Measurements from ENCODE around the gene PCSK6.

The PCSK6 gene

GRCh38 chr15:101522621-101523559 is 33.4 kb upstream of the PCSK6 start:
- DNase-seq (ENCODE audit: low spot score): no peak

DNA sequence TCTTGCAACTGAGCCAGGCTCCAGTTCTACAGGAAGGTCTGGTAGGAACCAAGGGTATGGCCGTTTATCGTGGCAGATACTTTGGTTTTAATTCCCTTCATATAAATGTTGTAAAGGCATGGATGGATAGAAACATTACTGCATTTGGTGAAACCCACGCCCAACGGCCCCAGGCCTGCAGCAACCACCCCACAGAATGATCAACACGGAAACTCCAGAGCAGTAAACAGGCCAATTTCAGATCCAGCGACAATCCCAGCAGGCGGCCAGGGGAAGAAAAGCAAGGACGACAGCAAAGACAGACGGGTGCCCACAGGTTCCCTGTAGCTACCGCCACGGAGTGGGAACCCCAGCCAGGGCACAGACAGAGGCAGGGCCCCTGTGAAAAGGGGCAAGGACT is 32.6 kb upstream of the PCSK6 start:
- no peak for DNase-seq (ENCODE audit: low spot score)

DNA sequence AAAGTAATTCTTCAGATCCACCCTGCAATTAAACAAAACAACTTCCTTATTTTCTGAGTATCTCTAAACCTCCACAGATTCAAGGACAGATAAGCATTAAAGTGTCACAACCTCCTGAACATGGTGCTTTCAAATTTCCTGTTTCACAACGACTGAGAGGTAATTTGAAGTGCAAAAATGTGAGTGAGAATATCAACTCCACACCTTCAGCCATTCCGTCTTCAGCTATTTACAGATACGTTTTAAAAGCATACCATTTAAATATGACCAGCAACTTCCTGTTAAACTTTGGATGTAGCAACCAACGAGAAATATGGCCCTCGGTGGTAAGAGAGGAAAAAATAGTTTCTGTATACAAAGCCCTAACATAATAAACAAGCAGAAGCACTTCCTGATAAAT is 32.1 kb upstream of the PCSK6 start:
- no peak for DNase-seq (ENCODE audit: low spot score)

DNA sequence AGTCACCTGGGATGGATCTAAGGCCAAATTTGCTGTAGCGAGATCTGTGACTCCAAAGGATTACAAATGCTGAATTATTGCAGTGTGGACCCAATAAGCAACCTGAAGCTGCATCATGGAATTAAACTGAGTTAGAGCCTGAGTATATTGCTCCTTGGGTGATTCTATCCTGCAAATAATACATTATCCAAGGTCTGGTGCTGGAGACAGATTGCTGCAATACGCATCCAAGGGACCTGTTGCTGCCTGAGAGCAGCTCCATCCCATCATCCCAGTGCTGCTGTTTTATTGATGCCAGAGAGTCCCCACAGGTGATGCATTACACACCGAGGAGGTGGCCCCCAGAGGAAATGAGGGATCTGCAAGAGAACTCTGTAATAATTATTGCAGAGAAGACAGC is 31.6 kb upstream of the PCSK6 start:
- no peak for DNase-seq (ENCODE audit: low spot score)

DNA sequence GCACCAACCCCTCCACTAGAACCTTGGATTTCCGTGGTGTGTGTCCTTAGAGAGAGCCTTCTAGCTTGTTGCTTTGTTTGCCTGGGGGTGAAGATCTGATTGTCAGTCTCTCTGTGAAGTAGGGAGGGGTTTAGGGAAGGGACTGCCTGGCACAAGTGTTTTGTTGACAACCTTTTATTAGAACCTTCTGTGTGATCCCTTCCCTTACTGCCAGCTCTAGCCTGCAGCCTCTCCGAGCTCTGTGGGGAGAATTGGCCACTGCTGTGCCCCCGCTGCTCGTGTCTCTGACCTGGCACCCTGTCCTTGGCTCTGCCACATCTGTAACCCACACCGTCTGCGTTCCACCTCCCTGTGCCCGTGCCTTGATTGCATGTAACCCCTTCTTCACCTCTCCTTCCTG is 30.9 kb upstream of the PCSK6 start:
- DNase-seq (ENCODE audit: low spot score): no peak

- no peak for DNase-seq (ENCODE audit: low spot score)
Observed at GRCh38 chr15:101517504-101517903, 28.0 kb upstream of the PCSK6 start.

GRCh38 chr15:101514318-101514717 is 24.8 kb upstream of the PCSK6 start:
- no peak for DNase-seq (ENCODE audit: low spot score)

GRCh38 chr15:101511717-101512116 is 22.2 kb upstream of the PCSK6 start:
- no peak for DNase-seq (ENCODE audit: low spot score)

DNA sequence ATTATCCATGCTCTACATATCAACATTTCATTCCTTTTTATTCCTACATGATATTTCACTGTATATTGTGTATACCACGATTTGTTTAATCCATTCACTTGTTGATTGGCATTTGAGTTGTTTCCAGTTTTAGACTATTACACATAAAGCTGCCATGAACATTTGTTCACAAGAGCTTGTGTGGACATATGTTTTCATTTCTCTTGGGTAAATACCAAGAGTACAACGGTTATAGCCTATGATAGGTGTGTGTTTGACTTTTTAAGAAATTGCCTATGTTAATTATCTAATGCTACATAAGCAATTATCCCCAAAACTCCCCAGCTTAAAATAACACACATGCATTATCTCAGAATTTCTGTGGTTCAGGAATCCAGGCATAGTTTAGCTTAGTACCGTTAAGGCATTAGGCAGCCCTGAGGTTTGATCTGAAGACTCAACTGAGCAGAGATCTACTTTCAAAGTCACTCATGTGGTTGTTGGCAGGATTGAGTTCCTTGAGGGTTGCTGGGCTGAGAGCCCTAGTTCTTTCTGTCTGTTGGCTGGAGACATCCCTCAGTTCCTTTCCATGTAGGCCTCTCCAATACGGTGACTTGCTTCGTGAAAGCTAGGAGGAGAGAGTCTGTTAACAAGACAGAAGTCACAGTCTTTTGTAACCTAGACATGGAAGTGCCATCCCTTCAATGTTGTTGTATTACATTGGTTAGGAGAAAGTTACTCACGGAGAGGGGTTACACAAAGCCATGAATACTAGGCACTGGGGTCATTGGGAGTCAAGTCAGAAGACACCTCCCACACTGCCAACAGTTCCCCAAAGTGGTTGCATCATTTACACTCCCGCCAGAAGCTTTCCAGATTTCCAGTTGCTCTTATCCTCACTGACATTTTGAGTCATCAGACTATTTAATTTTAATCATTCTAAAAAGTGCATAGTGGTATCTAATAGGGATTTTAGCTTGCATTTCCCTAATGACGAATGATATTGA is 21.0 kb upstream of the PCSK6 start:
- DNase-seq (ENCODE audit: low spot score): no peak

GRCh38 chr15:101509279-101509678 is 19.8 kb upstream of the PCSK6 start:
- no peak for DNase-seq (ENCODE audit: low spot score)

- no peak for DNase-seq (ENCODE audit: low spot score)
Observed at GRCh38 chr15:101506491-101506890, 17.0 kb upstream of the PCSK6 start.

DNA sequence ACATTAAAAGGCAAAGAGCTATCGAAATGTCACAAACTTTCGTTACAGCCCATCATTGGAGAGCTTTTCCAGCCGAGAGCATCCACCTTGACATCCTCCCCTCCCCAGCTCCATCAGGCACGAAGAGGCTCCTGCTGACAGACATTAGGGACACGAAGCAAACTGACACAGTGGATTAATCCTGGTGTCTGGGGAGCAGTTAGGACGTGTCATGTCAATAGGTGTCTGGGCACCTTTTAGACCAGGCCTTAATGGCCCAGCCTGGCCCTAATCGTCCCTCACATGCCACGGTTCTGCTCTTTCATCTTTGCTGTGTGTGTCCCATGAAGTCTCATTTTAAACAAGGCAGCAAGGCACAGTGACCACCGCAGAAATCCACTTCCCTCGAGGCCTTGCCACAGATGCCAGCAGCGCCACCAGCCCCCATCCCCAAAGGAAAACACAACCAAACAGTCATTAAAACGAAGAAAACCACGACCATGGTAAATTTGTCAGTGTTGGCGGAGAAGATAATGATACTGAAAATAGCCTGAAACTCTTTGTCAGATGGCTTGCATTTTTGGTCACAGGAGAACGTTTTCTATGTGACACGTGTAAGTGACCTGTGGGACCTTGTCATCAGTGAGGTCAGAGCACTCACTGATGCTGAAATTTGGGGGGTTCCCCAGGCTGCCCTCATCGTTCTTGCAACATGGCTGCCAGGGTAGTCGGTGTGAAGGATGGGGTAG is 16.3 kb upstream of the PCSK6 start:
- DNase-seq (ENCODE audit: low spot score): no peak

DNA sequence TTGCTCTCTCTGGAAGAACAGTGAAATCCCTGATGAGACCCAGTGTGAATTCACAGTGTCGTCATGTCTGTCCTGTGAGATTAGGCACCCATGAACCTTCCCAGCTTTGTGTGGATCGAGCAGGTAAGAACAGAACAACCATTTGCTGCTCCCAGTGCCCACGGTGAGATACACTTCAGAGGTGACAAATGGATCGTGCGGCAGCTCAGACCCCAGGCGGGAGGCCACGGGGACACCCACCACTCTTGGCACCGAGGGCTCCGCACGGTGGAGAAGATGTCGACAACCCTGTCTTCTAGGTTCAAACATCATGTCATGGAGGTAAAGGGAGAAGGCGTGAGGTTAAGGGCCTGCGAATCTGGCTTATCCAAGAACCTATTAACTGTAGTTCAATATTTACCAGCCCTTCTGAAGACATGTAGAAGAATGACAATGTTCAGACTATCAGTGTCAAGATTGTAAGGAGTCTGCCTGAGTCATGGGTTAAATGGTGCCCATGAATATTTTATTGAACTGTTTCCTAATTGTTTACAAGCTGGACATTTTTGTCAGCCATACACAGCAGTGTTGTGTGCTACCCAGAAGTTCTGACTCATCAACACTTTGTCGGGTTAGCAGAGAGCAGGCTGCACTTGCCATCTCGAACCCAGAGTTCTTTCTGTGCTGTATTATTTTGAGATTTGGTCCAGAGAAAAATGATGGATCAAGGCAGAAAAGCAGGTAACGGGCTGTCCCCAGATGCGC is 15.5 kb upstream of the PCSK6 start:
- DNase-seq (ENCODE audit: low spot score): no peak

DNA sequence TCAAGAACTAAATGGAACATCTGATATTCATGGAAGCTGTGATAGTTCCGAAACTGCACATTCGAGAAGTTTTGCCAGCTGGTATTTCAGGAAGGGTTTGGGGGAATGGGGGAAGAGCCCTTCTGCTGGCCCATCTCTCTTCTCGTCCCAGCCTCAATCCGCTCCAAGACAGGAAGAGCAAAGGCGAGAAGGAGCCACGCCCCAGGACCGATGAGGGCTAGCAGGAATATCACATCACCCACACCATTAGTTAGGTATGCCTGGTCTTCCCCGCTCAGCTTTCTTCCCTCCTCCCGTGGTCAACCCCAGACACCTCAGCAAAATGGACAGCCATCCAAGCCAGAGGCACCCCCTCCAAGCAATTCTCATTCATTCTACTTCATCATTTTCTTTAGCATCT is 14.9 kb upstream of the PCSK6 start:
- no peak for DNase-seq (ENCODE audit: low spot score)

GRCh38 chr15:101503296-101503599 is 13.7 kb upstream of the PCSK6 start:
- DNase-seq (ENCODE audit: low spot score): no peak

GRCh38 chr15:101502572-101503295 is 13.2 kb upstream of the PCSK6 start:
- no peak for DNase-seq (ENCODE audit: low spot score)

GRCh38 chr15:101501703-101502373 is 12.3 kb upstream of the PCSK6 start:
- DNase-seq (ENCODE audit: low spot score): no peak

GRCh38 chr15:101500865-101501551 is 11.5 kb upstream of the PCSK6 start:
- no peak for DNase-seq (ENCODE audit: low spot score)

GRCh38 chr15:101499863-101500713 is 10.6 kb upstream of the PCSK6 start:
- DNase-seq (ENCODE audit: low spot score): peak; percentile 86

Data from SW480 (cell line).